Activated CD8-positive, alpha-beta memory T cell treated with anti-CD3 and anti-CD28 coated beads, Interleukin-2, amount 50 U/mL, for 4 hours (primary cell): Measurements from ENCODE around the gene ACTR3C.

ENCODE experiments used
- DNase-seq: peaks from one replicate; pipeline ENCODE4 v3.0.0-alpha.2; 2020

ACTR3C gene

GRCh38 chr7:150358988-150359621, 35.8 kb upstream of the ACTR3C start:
- DNase-seq: no peak

- DNase-seq: no peak
These were observed 35.1 kb upstream of the ACTR3C start for GRCh38 chr7:150358433-150358832.

GRCh38 chr7:150357771-150358427, 34.6 kb upstream of the ACTR3C start:
- DNase-seq: no peak

GRCh38 chr7:150357270-150357669, 33.9 kb upstream of the ACTR3C start:
- peak; percentile 79 for DNase-seq

GRCh38 chr7:150356265-150356897, 33.0 kb upstream of the ACTR3C start:
- no peak for DNase-seq

- DNase-seq: no peak
These were observed 32.3 kb upstream of the ACTR3C start for GRCh38 chr7:150355666-150356059.

- DNase-seq: no peak
These were observed 28.3 kb upstream of the ACTR3C start for GRCh38 chr7:150351587-150352194.

GRCh38 chr7:150346922-150347321, 23.6 kb upstream of the ACTR3C start:
- DNase-seq: no peak

GRCh38 chr7:150345012-150345411, 21.7 kb upstream of the ACTR3C start:
- no peak for DNase-seq

GRCh38 chr7:150344299-150344698, 21.0 kb upstream of the ACTR3C start:
- DNase-seq: no peak

- DNase-seq: no peak
These were observed 19.9 kb upstream of the ACTR3C start for GRCh38 chr7:150343225-150343624.

GRCh38 chr7:150342121-150342408, 18.7 kb upstream of the ACTR3C start:
- DNase-seq: no peak

- DNase-seq: no peak
These were observed 18.1 kb upstream of the ACTR3C start, which contains the start of gene RARRES2 for GRCh38 chr7:150341263-150342120. TSS of gene RARRES2 (minus strand) at chr7:150341629. CDS start at chr7:150340609, 1,020 bp downstream.

GRCh38 chr7:150340875-150341262, 17.5 kb upstream of the ACTR3C start:
- DNase-seq: no peak

GRCh38 chr7:150340024-150340749, 16.8 kb upstream of the ACTR3C start:
- DNase-seq: no peak

- DNase-seq: no peak
These were observed 16.1 kb upstream of the ACTR3C start for GRCh38 chr7:150339409-150339809.

- DNase-seq: no peak
These were observed 15.0 kb upstream of the ACTR3C start for GRCh38 chr7:150338166-150338829.

- DNase-seq: no peak
These were observed 14.3 kb upstream of the ACTR3C start for GRCh38 chr7:150337659-150338081.

- DNase-seq: no peak
These were observed 13.8 kb upstream of the ACTR3C start for GRCh38 chr7:150337179-150337578.

- DNase-seq: no peak
These were observed 13.4 kb upstream of the ACTR3C start for GRCh38 chr7:150336746-150337145.

GRCh38 chr7:150335774-150336112, 12.4 kb upstream of the ACTR3C start:
- no peak for DNase-seq
